SIG-M5 (cell line): ENCODE measurements around the gene FAM240A.
"Not testable (repeated sequence)": the region's sequence is repeated elsewhere in the genome, so short reads cannot be mapped to it uniquely, and the experiment has no call there.

Source experiments
- DNase-seq: peaks from one replicate; lab custom pipeline; 2025; lab: John Stamatoyannopoulos, UW

FAM240A gene

GRCh38 chr3:46586738-46587246 lies 25.5 kb upstream of the FAM240A start:
- DNase-seq: no peak

GRCh38 chr3:46587268-46587667 lies 25.1 kb upstream of the FAM240A start:
- not testable (repeated sequence) for DNase-seq

- DNase-seq: no peak
These were observed 19.0 kb upstream of the FAM240A start for GRCh38 chr3:46593274-46593862.

- no peak for DNase-seq
These were observed 18.3 kb upstream of the FAM240A start for GRCh38 chr3:46593979-46594378.

GRCh38 chr3:46594723-46595122 lies 17.6 kb upstream of the FAM240A start:
- no peak for DNase-seq

GRCh38 chr3:46595819-46596314 lies 16.5 kb upstream of the FAM240A start:
- DNase-seq: no peak

- no peak for DNase-seq
These were observed 12.7 kb upstream of the FAM240A start for GRCh38 chr3:46599590-46599989.

- DNase-seq: no peak
These were observed 8.8 kb upstream of the FAM240A start for GRCh38 chr3:46603446-46604046.

GRCh38 chr3:46604127-46604526 lies 8.2 kb upstream of the FAM240A start:
- no peak for DNase-seq

- no peak for DNase-seq
These were observed 4.7 kb upstream of the FAM240A start for GRCh38 chr3:46607603-46608028.

- no peak for DNase-seq
These were observed 3.1 kb upstream of the FAM240A start for GRCh38 chr3:46609212-46609721.

- no peak for DNase-seq
These were observed 2.2 kb upstream of the FAM240A start for GRCh38 chr3:46609944-46610722.

- DNase-seq: no peak
These were observed 1.1 kb downstream of the FAM240A start for GRCh38 chr3:46613313-46614005.

- no peak for DNase-seq
These were observed 2.1 kb downstream of the FAM240A start for GRCh38 chr3:46614431-46614830.

GRCh38 chr3:46615050-46615775 lies 2.9 kb downstream of the FAM240A start:
- DNase-seq: no peak

- DNase-seq: no peak
These were observed 3.7 kb downstream of the FAM240A start for GRCh38 chr3:46615976-46616375.

- DNase-seq: no peak
These were observed 5.6 kb downstream of the FAM240A start for GRCh38 chr3:46617941-46618340.

- no peak for DNase-seq
These were observed 7.8 kb downstream of the FAM240A start for GRCh38 chr3:46619845-46620778.

GRCh38 chr3:46624533-46624932 lies 12.2 kb downstream of the FAM240A start:
- DNase-seq: no peak

GRCh38 chr3:46624975-46625490 lies 12.7 kb downstream of the FAM240A start:
- DNase-seq: no peak
